ENCODE measurements around the gene BANK1. TPM values are rescaled to one million over a fixed set of nuclear protein-coding genes. Genes with fewer than 3 reads are reported as not detected.

Gene BANK1
- total RNA-seq, 2 donors from 2014 or later = 0.22 to 0.46 TPM

GRCh38 chr4:102104278-102104677 is 313.7 kb downstream of the BANK1 start:
- Mint-ChIP-seq H3K4me3 (no peak overlapping the region), H3K9me3 (peaks cover 11 to 17% of the 10 kb centered on the region in 2 donors), H3K4me1 (ENCODE audit: low read depth) (no peaks in the 10 kb centered on the region), H3K36me3 (ENCODE audit: insufficient read depth in 2 of 2) (peaks cover 3 to 9% of the 10 kb centered on the region in 2 donors), H3K27me3 (ENCODE audit: low read depth) (no peaks in the 10 kb centered on the region), H3K27ac (no peak overlapping the region)
- ATAC-seq (replicated peaks in 1 of 2) (no peak), DNase-seq (no peak)

DNA sequence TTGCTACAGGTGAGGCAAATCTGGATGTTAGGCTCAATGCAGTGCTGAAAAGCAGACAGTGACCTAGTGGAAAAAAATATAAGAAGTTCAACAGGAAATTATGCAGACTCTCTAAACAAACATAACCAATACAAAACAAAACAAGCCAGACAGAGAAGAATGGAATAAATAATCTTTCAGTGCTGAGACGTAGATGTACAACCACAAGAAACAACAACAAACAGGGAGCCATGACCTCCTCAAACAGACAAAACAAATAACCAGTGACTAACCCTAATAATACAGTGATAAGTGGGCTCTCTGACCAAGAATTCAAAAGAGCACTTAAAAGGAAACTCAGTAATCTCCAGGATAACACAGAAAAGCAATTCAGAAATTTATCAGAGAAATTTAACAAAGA is 315.5 kb downstream of the BANK1 start:
- no peak for DNase-seq
- no peak overlapping the region for H3K4me3 Mint-ChIP-seq
- no peak overlapping the region for H3K27ac Mint-ChIP-seq
- H3K36me3 Mint-ChIP-seq (ENCODE audit: insufficient read depth in 2 of 2) = peaks cover 3 to 9% of the 10 kb centered on the region in 2 donors
- no peaks in the 10 kb centered on the region for H3K27me3 Mint-ChIP-seq (ENCODE audit: low read depth)
- no peak for ATAC-seq (replicated peaks in 1 of 2)
- no peaks in the 10 kb centered on the region for H3K4me1 Mint-ChIP-seq (ENCODE audit: low read depth)
- H3K9me3 Mint-ChIP-seq = peaks cover 14 to 19% of the 10 kb centered on the region in 2 donors

DNA sequence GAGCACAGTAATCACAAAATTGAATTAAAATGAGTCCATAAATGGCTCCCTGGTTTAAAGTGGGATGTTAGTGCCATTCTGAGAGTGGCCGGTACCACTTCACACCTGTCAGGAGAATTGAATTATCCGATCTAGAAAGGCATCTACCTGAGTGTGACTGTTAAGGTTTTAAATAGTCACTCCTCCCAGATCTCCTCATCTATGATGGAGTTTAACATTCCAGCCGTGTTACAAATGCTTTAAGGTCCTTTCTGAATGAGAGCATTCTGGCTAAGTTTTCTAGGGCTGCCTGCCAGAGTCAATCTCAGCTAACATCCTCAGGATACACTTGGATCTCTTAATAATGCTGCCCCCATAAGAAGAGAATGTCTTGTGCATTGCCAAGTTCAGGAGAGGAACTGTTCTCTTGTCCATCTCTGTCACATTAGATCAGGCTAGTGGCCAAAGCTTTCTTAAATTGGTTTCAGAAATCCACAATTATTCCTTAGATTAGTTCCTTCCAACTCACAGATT is 323.6 kb downstream of the BANK1 start:
- no peaks in the 10 kb centered on the region for H3K36me3 Mint-ChIP-seq (ENCODE audit: insufficient read depth in 2 of 2)
- H3K9me3 Mint-ChIP-seq = peaks cover 2 to 4% of the 10 kb centered on the region in 2 donors
- no peak overlapping the region for H3K27ac Mint-ChIP-seq
- H3K4me3 Mint-ChIP-seq = no peak overlapping the region
- H3K27me3 Mint-ChIP-seq (ENCODE audit: low read depth) = no peaks in the 10 kb centered on the region
- ATAC-seq (replicated peaks in 1 of 2) (no peak), DNase-seq (no peak)
- no peaks in the 10 kb centered on the region for H3K4me1 Mint-ChIP-seq (ENCODE audit: low read depth)

DNA sequence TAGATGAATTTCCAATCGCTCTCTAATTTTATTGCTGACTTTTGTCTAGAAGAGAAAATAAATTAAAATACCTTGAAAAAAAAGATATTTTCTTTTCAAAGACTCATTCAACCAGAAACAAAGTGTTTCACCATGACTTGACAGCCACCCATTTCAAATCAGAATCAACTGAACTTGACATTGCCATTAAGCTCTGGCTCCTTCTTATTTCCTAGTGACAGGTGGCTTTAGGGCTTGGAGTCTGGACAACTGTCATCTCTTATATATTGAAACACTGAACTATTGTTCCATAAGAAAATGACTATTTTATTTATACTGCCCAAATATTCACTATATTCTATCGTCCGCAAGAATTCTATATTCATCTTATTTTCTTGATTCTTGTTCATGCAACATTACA is 325.6 kb downstream of the BANK1 start:
- Mint-ChIP-seq H3K4me3 (no peak overlapping the region), H3K36me3 (ENCODE audit: insufficient read depth in 2 of 2) (peaks cover 0 to 2% of the 10 kb centered on the region in 2 donors), H3K27me3 (ENCODE audit: low read depth) (no peaks in the 10 kb centered on the region), H3K9me3 (peaks cover 2 to 4% of the 10 kb centered on the region in 2 donors), H3K27ac (no peak overlapping the region), H3K4me1 (ENCODE audit: low read depth) (no peaks in the 10 kb centered on the region)
- DNase-seq = no peak
- ATAC-seq (replicated peaks in 1 of 2) = no peak

GRCh38 chr4:102120846-102121245 is 330.3 kb downstream of the BANK1 start:
- Mint-ChIP-seq H3K4me1 (ENCODE audit: low read depth) (no peaks in the 10 kb centered on the region), H3K36me3 (ENCODE audit: insufficient read depth in 2 of 2) (peaks cover 2 to 5% of the 10 kb centered on the region in 2 donors), H3K9me3 (peaks cover 8 to 15% of the 10 kb centered on the region in 2 donors), H3K4me3 (no peak overlapping the region), H3K27me3 (ENCODE audit: low read depth) (no peaks in the 10 kb centered on the region), H3K27ac (no peak overlapping the region)
- DNase-seq (no peak), ATAC-seq (replicated peaks in 1 of 2) (no peak)
